Measurements from ENCODE around the gene ANKRD40. TPM values are rescaled to one million over a fixed set of nuclear protein-coding genes. Genes with fewer than 3 reads are reported as not detected.

The ANKRD40 gene
- total and polyA plus RNA-seq, 10 donors = 6.8 to 54.6 (median 41.0) TPM

GRCh38 chr17:50708050-50709000, 611 bp upstream of the ANKRD40 start:
- TF ChIP-seq CTCF (IDR thresholded peaks at IDR 0.05 in 8 of 11, conservative IDR thresholded peaks at IDR 0.05 in 3 of 11) = peak in 1 of 11 experiments; percentile 13
- TF ChIP-seq POLR2A (IDR thresholded peaks at IDR 0.05) = no peak
- no peak for TF ChIP-seq POLR2AphosphoS5 (IDR thresholded peaks at IDR 0.05)
- intact Hi-C loops (cut with DNase I; ENCODE audit: low total_unique reads) = no loop called here

DNA sequence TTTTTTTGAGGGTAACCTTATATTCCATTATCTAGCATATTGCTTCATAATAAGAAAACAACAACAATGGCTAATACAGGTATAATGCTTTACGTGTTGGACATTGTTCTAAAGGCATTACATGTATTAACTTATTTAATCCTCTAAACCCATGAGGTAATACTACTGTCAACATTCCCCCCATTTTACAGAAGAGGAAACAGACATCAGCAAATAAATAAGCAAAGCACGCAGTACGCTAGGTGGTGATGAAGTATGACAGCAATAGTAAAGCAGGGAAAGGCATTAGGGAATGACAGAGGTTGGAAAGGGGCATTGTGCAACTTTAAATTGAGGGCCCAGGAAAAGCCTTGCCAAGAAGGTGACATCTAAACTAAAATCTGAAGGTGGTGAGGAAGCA, 4.6 kb downstream of the ANKRD40 start:
- DNase-seq = no peak
- Histone ChIP-seq H3K27ac (no peak overlapping the region), H3K9me3 (no peaks in the 10 kb centered on the region), H3K27me3 (replicated peaks in 1 of 7) (no peaks in the 10 kb centered on the region), H3K4me3 (no peak overlapping the region), H3K36me3 (peaks cover 2 to 72% (median 34%) of the 10 kb centered on the region in 6 donors), H3K4me1 (peaks cover 20 to 65% (median 36%) of the 10 kb centered on the region in 6 donors)
- intact Hi-C loops (cut with DNase I; ENCODE audit: low total_unique reads) = no loop called here
- TF ChIP-seq POLR2A (IDR thresholded peaks at IDR 0.05) (no peak), CTCF (IDR thresholded peaks at IDR 0.05 in 8 of 11, conservative IDR thresholded peaks at IDR 0.05 in 3 of 11) (no peak), POLR2AphosphoS5 (IDR thresholded peaks at IDR 0.05) (no peak)
- WGBS, 5 donors = 87 to 95% (median 92%) methylated on average over 3 of the region's 3 CpGs

More at GRCh38 chr17:50708050-50709000, 611 bp upstream of the ANKRD40 start:
- Histone ChIP-seq H3K9me3 (no peaks in the 10 kb centered on the region), H3K4me3 (peak overlapping the region; percentile 71 to 92 (median 74)), H3K4me1 (peaks cover 36 to 64% (median 57%) of the 10 kb centered on the region in 6 donors), H3K36me3 (peaks cover 0 to 24% (median 4%) of the 10 kb centered on the region in 6 donors), H3K27me3 (replicated peaks in 1 of 7) (no peaks in the 10 kb centered on the region), H3K27ac (peak overlapping the region; percentile 83 to 97 (median 95))
- no peak for DNase-seq
- WGBS, 5 donors = 2 to 4% (median 3%) methylated on average over 6 of the region's 6 CpGs

DNA sequence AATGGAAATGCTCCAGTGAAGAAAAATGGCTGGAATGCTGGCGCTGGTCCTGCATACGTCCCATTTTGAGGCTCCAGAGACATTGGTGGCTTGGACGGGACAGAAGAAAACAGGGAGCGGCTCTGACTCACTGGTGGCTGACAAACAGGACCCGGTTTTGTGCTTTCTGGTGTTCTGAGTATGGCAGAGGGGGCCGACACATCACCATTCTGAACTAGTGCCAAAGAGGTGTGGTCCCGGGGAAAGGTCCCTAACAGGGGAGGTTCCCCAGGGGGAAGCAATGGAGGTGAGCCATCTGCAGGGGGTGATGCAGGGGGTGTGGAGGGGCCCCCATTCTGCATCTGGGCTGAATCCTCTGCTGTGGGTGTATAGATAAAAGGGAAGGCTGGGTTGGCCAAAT, 8.3 kb downstream of the ANKRD40 start:
- Histone ChIP-seq H3K9me3 (no peaks in the 10 kb centered on the region), H3K4me1 (peaks cover 4 to 53% (median 14%) of the 10 kb centered on the region in 6 donors), H3K27ac (no peak overlapping the region), H3K36me3 (peaks cover 9 to 97% (median 66%) of the 10 kb centered on the region in 6 donors), H3K4me3 (no peak overlapping the region), H3K27me3 (replicated peaks in 1 of 7) (no peaks in the 10 kb centered on the region)
- intact Hi-C loops (cut with DNase I; ENCODE audit: low total_unique reads) = loop anchor here (5.0 kb wide), 1 partner anchor 152 kb away; the partner anchor contains the start of gene SPATA20
- WGBS, 5 donors = 92 to 95% (median 93%) methylated on average over 7 of the region's 7 CpGs
- TF ChIP-seq POLR2A (IDR thresholded peaks at IDR 0.05) = no peak
- TF ChIP-seq CTCF (IDR thresholded peaks at IDR 0.05 in 8 of 11, conservative IDR thresholded peaks at IDR 0.05 in 3 of 11) = no peak
- no peak for TF ChIP-seq POLR2AphosphoS5 (IDR thresholded peaks at IDR 0.05)
- no peak for DNase-seq
